ENCODE measurements around the gene BTC. TPM values are rescaled to one million over a fixed set of nuclear protein-coding genes. Genes with fewer than 3 reads are reported as not detected.
"Not testable (repeated sequence)": the region's sequence is repeated elsewhere in the genome, so short reads cannot be mapped to it uniquely, and the experiment has no call there.

BTC gene
- total RNA-seq, 4 donors from 2014 or later = 7.0 to 11.9 (median 7.7) TPM

DNA sequence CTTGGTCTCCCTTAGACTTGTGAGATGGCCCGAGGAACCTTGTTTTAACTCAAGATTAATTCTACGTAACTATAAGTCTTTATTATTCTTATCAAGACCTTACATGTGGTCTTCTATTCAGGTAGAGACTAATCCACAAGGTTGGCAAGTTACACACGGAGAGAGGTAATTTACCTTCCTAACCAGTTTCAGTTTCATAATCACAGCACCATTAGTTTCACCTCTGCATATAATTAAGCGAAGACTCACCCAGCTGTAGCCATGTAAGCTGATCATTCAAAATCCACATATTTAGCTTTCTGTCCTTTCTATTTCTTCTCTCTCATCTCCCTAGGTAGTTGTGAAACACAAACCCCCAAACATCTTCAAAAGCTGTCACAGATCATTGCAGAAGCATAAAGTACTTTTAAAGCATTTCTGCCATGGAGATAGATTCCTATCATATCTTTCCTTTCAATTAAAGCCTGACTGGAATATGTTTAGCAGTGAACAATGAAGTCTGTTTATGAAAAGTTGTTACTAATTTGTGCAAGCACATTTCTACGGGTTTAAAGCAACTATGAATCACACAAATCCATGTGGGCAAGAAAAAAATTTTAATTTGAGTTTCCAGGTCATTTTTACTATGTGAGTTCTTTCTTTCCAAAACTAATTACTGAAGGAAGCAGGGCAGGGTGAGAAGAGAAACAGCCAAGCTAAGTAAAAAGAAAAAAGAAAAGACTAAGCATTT lies 78.5 kb downstream of the BTC start:
- Histone ChIP-seq H3K36me3 (no peaks in the 10 kb centered on the region), H3K9me3 (peaks cover 0 to 7% of the 10 kb centered on the region in 2 donors), H3K4me3 (no peak overlapping the region), H3K27ac (peak overlapping the region in 3 of 4 donors; percentile 32 to 40 (median 39)), H3K4me1 (peaks cover 0 to 7% (median 4%) of the 10 kb centered on the region in 4 donors), H3K27me3 (no peaks in the 10 kb centered on the region)
- intact Hi-C loops (cut with DNase I; ENCODE audit: low total_unique reads) (no loop called here), in situ Hi-C loops (cut with MboI; ENCODE audit: low pct_ligation_motif_present in 1 of 4, low pct_unique_long_range_greater_than_20kb in 1 of 4, low sequenced_read_pairs in 3 of 4) (no loop called here)
- 31 to 55% methylated on average over 5 of the region's 5 CpGs for WGBS, 2 donors (ENCODE audit: low coverage in 1 of 2)
- no peak for DNase-seq
- TF ChIP-seq EP300 (IDR thresholded peaks at IDR 0.05; ENCODE audit: low read depth) (no peak), POLR2AphosphoS5 (IDR thresholded peaks at IDR 0.05) (no peak)
- TF ChIP-seq, protein P1, sequence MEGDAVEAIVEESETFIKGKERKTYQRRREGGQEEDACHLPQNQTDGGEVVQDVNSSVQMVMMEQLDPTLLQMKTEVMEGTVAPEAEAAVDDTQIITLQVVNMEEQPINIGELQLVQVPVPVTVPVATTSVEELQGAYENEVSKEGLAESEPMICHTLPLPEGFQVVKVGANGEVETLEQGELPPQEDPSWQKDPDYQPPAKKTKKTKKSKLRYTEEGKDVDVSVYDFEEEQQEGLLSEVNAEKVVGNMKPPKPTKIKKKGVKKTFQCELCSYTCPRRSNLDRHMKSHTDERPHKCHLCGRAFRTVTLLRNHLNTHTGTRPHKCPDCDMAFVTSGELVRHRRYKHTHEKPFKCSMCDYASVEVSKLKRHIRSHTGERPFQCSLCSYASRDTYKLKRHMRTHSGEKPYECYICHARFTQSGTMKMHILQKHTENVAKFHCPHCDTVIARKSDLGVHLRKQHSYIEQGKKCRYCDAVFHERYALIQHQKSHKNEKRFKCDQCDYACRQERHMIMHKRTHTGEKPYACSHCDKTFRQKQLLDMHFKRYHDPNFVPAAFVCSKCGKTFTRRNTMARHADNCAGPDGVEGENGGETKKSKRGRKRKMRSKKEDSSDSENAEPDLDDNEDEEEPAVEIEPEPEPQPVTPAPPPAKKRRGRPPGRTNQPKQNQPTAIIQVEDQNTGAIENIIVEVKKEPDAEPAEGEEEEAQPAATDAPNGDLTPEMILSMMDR (IDR thresholded peaks at IDR 0.05) = no peak

GRCh38 chr4:74714611-74715130 lies 79.7 kb downstream of the BTC start:
- no peak overlapping the region for H3K4me3 ChIP-seq
- TF ChIP-seq POLR2A (IDR thresholded peaks at IDR 0.05) = no peak
- no peak for TF ChIP-seq EP300 (IDR thresholded peaks at IDR 0.05; ENCODE audit: low read depth)
- TF ChIP-seq, protein P1 (IDR thresholded peaks at IDR 0.05) = no peak
- TF ChIP-seq POLR2AphosphoS5 (IDR thresholded peaks at IDR 0.05) = no peak
- no peaks in the 10 kb centered on the region for H3K27me3 ChIP-seq
- H3K9me3 ChIP-seq = peaks cover 0 to 7% of the 10 kb centered on the region in 2 donors
- peak overlapping the region in 1 of 4 donors; percentile 39 for H3K27ac ChIP-seq
- H3K36me3 ChIP-seq = no peaks in the 10 kb centered on the region
- H3K4me1 ChIP-seq = peaks cover 0 to 7% (median 4%) of the 10 kb centered on the region in 4 donors
- no peak for DNase-seq
- intact Hi-C loops (cut with DNase I; ENCODE audit: low total_unique reads) (no loop called here), in situ Hi-C loops (cut with MboI; ENCODE audit: low pct_ligation_motif_present in 1 of 4, low pct_unique_long_range_greater_than_20kb in 1 of 4, low sequenced_read_pairs in 3 of 4) (no loop called here)
- 50 to 53% methylated on average over 1 of the region's 1 CpG for WGBS, 2 donors (ENCODE audit: low coverage in 1 of 2)

DNA sequence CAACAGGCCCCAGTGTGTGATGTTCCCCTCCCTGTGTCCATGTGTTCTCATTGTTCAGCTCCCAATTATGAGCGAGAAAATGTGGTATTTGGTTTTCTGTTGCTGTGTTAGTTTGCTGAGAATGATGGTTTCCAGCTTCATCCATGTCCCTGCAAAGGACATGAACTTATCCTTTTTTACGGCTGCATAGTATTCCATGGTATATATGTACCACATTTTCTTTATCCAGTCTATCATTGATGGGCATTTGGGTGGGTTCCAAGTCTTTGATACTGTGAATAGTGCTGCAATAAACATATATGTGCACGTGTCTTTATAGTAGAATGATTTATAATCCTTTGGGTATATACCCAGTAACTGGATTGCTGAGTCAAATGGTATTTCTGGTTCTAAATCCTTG lies 86.2 kb downstream of the BTC start:
- H3K4me3 ChIP-seq; H3K27ac ChIP-seq; H3K27me3 ChIP-seq; H3K4me1 ChIP-seq; DNase-seq; in situ Hi-C loops (cut with MboI; ENCODE audit: low pct_ligation_motif_present in 1 of 4, low pct_unique_long_range_greater_than_20kb in 1 of 4, low sequenced_read_pairs in 3 of 4); H3K36me3 ChIP-seq; H3K9me3 ChIP-seq; intact Hi-C loops (cut with DNase I; ENCODE audit: low total_unique reads): not testable (repeated sequence)
- WGBS, 2 donors (ENCODE audit: low coverage in 1 of 2) = 71 to 92% methylated on average over 3 of the region's 3 CpGs

Other genes with a start within 250 kb of the BTC start
- gene PARM1, start 138.6 kb upstream of the BTC start, total RNA-seq = 100 to 1,000 TPM in 3 of 4 donors, 10 to 100 TPM in 1; 61.7 to 183 (median 120) TPM

All from transverse colon (tissue), 4 donors.